DLD1 (cell line): Measurements from ENCODE around the gene UBE3D.
"Not testable (repeated sequence)": the region's sequence is repeated elsewhere in the genome, so short reads cannot be mapped to it uniquely, and the experiment has no call there.

ENCODE experiments used
- in situ Hi-C: cut with HindIII; loops from 2 replicates; pipeline ENCODE4 v1.10.0; 2017; ENCODE audit warnings: low sequenced_read_pairs

The UBE3D gene

DNA sequence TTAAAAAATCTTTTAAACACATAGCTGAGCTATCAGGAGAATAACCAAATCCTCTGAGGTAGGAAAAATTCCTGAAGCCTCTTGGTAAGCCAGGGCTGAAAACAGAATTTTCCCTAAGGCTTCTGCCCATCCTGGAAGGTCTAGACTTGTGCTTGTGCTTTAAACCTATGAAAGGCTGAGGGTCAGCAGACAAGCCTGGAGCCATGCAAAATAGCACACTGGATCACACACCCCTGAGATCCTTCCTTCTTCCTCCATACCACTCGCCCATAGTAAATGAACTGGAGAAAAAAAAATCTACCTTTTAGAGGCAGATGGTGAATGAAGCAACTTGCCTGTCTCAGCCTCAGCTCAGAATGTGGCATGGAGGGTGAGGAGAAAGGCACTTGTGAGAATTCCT, 144.4 kb downstream of the UBE3D start:
- in situ Hi-C loops = no loop called here

DNA sequence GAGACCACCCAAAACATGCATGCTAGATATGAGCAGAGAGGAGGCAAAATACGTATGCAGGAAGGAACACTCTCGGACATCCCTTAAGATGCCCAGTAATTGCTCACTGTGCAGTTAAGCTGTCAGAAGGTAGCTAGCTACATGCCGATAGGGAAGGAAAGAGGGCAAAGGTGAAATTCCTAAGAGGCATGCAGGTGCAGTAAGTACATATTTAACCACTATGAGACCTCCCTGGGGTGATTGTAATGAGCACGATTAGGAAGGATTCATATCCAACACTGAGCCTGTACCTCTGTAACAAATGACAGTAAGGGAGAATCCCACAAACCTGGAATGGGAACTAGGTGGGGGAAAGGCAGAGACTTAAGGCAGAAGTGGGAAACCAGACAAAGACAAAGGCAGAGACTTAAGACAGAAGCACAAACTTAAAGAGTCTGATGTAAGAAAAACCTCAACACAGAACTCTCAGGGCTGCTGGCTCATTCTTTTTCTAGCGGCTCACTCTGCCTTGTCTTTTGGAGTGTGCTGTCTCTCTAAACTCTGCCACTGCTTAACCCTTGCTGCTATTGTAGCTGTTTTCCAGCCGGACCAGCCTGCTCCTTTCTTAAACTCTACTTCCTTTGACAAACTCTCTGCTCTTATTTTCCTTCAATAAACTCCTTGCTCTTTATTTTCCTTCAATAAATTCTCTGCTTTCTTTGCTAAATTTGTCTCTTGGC, 148.1 kb downstream of the UBE3D start:
- in situ Hi-C loops = no loop called here

DNA sequence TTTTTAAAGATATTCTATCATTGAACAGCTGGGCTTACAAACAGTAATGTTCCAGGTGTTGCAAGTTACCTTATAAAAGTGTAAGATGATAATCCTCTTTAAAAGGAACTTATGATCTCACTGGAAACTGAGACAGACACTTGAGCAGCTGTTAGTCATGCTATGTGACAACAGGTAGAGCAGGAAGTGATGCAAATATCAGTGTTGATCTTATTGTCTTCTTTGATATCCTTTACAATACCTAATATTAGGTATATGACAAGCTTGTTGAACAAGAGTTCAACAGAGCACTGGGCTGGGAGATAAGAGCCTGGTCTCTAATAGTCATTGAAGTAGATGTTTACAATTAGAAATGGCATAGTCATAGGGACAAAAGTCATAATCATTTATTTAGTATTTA, 150.0 kb downstream of the UBE3D start:
- in situ Hi-C loops = no loop called here

- in situ Hi-C loops = no loop called here
Measured at GRCh38 chr6:82914511-82914910, 151.1 kb downstream of the UBE3D start.

GRCh38 chr6:82910820-82911219, 154.8 kb downstream of the UBE3D start:
- in situ Hi-C loops = no loop called here

- in situ Hi-C loops = no loop called here
Measured at GRCh38 chr6:82910395-82910794, 155.2 kb downstream of the UBE3D start.

GRCh38 chr6:82909551-82909950, 156.1 kb downstream of the UBE3D start:
- in situ Hi-C loops = no loop called here

DNA sequence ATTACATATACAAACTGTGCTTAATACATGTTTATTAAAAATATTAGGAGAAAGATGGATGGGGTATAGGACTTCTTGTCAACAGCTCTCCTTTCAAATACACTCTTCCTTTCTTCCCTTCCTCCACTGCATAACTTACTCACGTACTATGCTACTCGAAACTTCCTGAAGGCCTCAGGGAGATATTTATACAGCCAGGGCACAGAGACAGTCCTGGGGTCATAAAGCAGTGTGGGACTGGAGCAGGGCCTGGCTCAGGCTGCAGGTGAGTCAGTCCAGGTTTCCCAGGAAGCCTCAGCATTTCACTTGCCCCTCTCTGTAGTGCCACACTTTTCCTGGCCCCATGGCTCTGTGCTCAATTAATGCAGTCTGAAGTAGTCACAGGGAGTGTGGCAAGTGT, 157.0 kb downstream of the UBE3D start:
- in situ Hi-C loops = no loop called here

GRCh38 chr6:82906951-82907350, 158.7 kb downstream of the UBE3D start:
- in situ Hi-C loops = no loop called here

DNA sequence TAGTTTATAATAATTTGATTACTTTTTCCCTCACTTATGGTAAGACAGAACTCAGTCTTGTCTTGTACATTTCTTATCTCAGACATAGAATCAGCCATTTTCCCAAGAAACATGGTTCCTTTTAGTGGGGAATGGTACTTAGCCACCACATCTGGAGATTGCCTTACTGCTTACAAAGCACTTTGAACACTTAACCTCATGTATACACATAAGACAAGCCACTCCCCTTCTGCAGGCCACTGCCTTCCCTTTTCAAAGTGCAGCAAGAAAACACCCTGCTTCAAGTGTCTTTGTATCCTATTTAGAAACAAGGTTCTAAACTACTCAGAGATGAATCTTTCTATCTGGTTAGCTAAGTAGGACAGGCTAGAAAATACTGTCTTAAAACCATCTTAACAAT, 159.2 kb downstream of the UBE3D start:
- in situ Hi-C loops = no loop called here

- in situ Hi-C loops = no loop called here
Measured at GRCh38 chr6:82904860-82905259, 160.8 kb downstream of the UBE3D start.

DNA sequence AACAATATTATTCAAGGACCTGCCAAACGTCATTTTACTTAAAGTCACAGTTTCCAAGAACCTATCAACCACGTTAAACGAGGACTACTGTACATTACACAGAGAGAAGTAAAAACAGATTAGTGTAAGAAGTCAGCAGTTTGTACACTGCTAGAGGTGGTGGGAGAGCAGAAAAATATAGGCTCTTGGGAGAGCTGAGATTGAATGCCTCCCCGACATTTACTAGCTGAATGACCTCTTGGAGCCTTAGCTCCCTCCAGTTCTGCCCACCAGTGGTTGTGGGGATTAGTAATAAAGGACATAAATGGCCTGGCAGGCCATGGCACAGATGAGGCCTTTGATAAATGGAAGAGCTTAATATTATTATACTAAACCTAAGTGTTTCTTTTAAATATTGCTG, 161.4 kb downstream of the UBE3D start:
- in situ Hi-C loops = no loop called here

GRCh38 chr6:82902290-82902689, 163.4 kb downstream of the UBE3D start:
- in situ Hi-C loops = no loop called here

DNA sequence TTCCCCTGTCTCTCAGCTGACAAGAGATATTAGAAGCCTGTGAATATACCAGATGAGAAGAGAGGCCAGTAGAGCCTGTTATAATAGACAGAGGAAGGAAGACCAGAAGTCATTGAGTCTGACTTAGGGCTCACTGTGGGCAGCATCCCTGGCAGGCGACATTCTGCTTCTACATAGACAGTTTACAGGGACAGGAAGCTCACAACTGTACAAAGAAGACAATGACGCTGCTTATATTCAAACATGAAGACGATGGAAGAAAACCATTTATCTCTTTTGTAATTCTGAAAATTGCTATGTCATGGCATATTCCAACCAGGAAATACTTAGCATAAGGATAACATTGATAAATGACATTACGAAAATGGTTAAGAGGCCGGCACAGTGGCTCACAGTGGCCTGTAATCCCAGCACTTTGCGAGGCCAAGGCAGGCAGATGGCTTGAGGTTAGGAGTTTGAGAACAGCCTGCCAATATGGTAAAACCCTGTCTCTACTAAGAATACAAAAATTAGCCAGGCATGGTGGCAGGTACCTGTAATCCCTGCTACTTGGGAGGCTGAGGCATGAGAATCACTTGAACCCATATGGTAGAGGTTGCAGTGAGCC, 170.9 kb downstream of the UBE3D start:
- in situ Hi-C loops = no loop called here

GRCh38 chr6:82893889-82894652, 171.6 kb downstream of the UBE3D start:
- in situ Hi-C loops = no loop called here

DNA sequence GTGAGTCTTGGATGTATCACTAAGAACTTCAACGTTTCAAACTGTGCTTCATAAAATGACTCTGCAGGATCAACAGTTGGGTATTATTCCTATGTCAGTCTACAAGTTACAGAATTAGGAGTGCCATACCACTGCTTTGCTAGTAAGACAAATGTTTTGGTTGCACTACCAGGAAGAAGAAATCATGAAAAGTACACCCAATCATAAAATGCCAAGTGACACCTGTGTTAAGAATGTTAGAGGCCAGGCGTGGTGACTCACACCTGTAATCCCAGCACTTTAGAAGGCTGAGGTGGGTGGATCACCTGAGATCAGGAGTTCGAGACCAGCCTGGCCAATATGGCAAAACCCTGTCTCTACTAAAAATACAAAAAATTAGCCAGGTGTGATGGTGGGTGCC, 174.1 kb downstream of the UBE3D start:
- in situ Hi-C loops = not testable (repeated sequence)

DNA sequence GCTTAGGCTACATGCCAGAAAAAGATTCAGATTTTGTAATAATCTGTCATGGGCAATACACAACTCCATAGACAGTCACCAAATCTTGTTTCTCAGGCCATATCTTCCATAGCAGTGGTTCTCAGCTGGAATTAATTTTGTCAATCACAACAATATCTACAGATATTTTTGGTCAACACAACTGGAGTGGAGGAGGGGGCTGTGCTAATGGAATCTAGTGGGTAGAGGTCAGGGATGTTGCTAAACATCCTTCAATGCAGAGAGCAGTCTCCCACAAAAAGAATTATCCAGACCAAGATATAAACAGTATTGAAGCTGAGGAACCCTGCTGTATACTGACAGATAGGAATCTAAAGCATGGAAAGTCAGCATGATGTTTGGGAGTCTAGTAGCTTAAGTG, 174.6 kb downstream of the UBE3D start:
- in situ Hi-C loops = no loop called here

GRCh38 chr6:82890240-82890639, 175.4 kb downstream of the UBE3D start:
- in situ Hi-C loops = no loop called here

- in situ Hi-C loops = no loop called here
Measured at GRCh38 chr6:82889143-82889542, 176.5 kb downstream of the UBE3D start.

DNA sequence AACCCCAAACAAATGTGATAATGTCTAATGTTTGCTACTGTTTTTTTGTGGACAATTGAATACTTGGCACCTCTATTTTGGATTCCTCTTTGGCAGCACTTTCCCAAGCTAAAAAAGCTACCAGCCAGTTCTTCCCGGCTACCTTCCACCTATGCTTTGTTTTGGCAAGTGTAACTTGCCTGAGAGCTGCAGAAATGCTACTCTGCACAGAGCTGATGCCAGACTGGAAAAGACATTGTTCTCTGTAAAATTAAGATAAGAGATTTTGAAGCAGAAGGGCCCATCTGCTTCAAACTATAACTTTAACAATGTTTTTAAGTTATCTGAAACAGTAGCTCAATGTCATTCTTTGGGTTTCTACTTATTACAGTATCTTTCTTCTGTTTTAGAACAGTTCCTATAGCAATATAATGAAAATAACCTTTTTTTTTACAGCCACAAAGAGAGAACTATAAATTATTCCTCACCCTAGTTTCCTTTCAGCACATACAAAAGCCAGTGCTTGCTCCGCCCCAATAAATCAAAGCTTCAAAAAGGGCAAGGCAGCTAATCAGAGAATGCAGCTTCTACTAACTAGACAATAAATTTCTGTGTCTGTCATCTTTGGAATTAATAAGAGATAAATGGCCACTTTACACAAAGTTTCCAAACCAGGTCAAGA, 183.1 kb downstream of the UBE3D start:
- in situ Hi-C loops = no loop called here

GRCh38 chr6:82881519-82881918, 184.1 kb downstream of the UBE3D start:
- in situ Hi-C loops = no loop called here

DNA sequence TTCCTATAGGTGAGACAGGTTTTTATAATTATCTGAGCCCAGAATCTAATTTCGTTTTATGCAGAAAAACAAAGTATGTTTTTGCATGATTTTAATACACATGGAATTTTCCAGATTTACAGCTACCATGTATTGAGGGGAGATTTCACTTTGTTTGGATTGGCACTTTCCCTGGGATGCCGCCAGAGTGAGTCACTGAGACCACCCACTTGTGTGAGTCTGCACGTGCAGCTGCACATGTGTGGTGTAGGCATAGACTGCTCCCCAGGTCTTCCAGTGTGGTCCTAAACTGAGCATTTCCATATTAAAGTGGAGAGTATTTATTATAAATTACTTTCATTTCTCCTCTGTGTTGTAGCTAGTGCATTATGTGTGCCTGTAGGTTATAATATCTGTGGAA, 186.8 kb downstream of the UBE3D start:
- in situ Hi-C loops = no loop called here
